ENCODE data around the gene MSRB3. TPM values are rescaled to one million over a fixed set of nuclear protein-coding genes. Genes with fewer than 3 reads are reported as not detected.

The MSRB3 gene
- total and polyA plus RNA-seq, 10 of the 15 experiments (the other 5 are each of a cell fraction or from before 2014, with no cell fraction given), result 0.07 to 2.7 (median 1.3) TPM

DNA sequence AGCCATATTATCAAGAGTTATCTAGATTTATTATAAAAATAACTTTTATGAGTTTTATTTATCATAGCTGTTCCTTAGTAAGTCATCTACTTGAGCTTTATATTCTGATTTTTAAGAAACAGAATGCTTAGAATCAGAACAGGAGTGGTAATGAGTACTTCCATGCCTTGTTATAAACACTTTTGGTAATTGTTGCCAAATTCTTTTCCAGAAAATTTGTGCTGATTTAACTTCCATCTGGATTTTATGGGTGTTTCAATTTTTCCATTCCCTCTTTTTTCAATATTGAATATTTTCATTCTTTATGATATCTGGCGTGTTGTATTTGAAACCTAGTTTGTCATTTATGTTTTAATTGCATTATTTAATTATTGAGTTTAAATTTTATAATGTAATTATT lies 131.2 kb downstream of the MSRB3 start:
- POLR2A ChIA-PET, result no interaction called here
- Histone ChIP-seq H3K27ac (ENCODE audit: control insufficient read depth, insufficient read depth) (no peak overlapping the region), H3K4me3 (no peak overlapping the region), H2AFZ (ENCODE audit: control insufficient read depth, low read depth, low read length) (no peak overlapping the region), H4K20me1 (ENCODE audit: control insufficient read depth, insufficient read depth) (no peaks in the 10 kb centered on the region), H3K79me2 (ENCODE audit: control insufficient read depth, insufficient read depth, low read length) (no peaks in the 10 kb centered on the region), H3K36me3 (ENCODE audit: control insufficient read depth in 2 of 2, insufficient read depth in 2 of 2, low read length in 1 of 2) (no peaks in the 10 kb centered on the region), H3K27me3 (replicated peaks in 1 of 2; ENCODE audit: control insufficient read depth in 2 of 2, insufficient read depth in 2 of 2, low read length in 1 of 2) (no peaks in the 10 kb centered on the region), H3K9ac (ENCODE audit: control insufficient read depth, insufficient read depth, low read length) (no peak overlapping the region), H3K9me3 (replicated peaks; ENCODE audit: control insufficient read depth, insufficient read depth, low read length) (no peaks in the 10 kb centered on the region), H3K4me2 (ENCODE audit: control insufficient read depth, insufficient read depth) (no peak overlapping the region), H3K4me1 (ENCODE audit: control insufficient read depth, insufficient read depth, low read length) (no peaks in the 10 kb centered on the region)
- in situ Hi-C loops (cut with MboI), result no loop called here
- FAIRE-seq, result no peak
- SMC1A ChIA-PET (ENCODE audit: uncharacterized antibody, unreplicated experiment), result no interaction called here
- intact Hi-C loops (cut with micrococcal nuclease; ENCODE audit: unreplicated experiment), result no loop called here
- no peak for ATAC-seq
- RAD21 ChIA-PET (ENCODE audit: unreplicated experiment), result no interaction called here
- DNase-seq (ENCODE audit: low read depth, low spot score), result no peak
- no peak for TF ChIP-seq NRF1 (conservative IDR thresholded peaks at IDR 0.05; ENCODE audit: low read depth, low read length)
- TF ChIP-seq CHD1 (IDR thresholded peaks at IDR 0.05; ENCODE audit: low read depth, low read length), result no peak
- TF ChIP-seq ZNF274 (IDR thresholded peaks at IDR 0.05; ENCODE audit: insufficient read depth, insufficient read length), result no peak
- TF ChIP-seq CHD4 (IDR thresholded peaks at IDR 0.05), result no peak
- TF ChIP-seq, protein P1, sequence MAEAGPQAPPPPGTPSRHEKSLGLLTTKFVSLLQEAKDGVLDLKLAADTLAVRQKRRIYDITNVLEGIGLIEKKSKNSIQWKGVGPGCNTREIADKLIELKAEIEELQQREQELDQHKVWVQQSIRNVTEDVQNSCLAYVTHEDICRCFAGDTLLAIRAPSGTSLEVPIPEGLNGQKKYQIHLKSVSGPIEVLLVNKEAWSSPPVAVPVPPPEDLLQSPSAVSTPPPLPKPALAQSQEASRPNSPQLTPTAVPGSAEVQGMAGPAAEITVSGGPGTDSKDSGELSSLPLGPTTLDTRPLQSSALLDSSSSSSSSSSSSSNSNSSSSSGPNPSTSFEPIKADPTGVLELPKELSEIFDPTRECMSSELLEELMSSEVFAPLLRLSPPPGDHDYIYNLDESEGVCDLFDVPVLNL (IDR thresholded peaks at IDR 0.05; ENCODE audit: low read depth, low read length), result no peak
- no peak for TF ChIP-seq ZNF384 (IDR thresholded peaks at IDR 0.05; ENCODE audit: borderline replicate concordance, low read depth, low read length)
- no peak for TF ChIP-seq DPF2 (IDR thresholded peaks at IDR 0.05)
- TF ChIP-seq KDM1A (IDR thresholded peaks at IDR 0.05; ENCODE audit: borderline replicate concordance), result no peak
- TF ChIP-seq ASH2L (IDR thresholded peaks at IDR 0.05; ENCODE audit: borderline replicate concordance, low read depth), result no peak
- TF ChIP-seq ZBED1 (IDR thresholded peaks at IDR 0.05; ENCODE audit: borderline replicate concordance), result no peak
- TF ChIP-seq SREBF2 (IDR thresholded peaks at IDR 0.05; ENCODE audit: low read length), result no peak
- TF ChIP-seq, protein P2, sequence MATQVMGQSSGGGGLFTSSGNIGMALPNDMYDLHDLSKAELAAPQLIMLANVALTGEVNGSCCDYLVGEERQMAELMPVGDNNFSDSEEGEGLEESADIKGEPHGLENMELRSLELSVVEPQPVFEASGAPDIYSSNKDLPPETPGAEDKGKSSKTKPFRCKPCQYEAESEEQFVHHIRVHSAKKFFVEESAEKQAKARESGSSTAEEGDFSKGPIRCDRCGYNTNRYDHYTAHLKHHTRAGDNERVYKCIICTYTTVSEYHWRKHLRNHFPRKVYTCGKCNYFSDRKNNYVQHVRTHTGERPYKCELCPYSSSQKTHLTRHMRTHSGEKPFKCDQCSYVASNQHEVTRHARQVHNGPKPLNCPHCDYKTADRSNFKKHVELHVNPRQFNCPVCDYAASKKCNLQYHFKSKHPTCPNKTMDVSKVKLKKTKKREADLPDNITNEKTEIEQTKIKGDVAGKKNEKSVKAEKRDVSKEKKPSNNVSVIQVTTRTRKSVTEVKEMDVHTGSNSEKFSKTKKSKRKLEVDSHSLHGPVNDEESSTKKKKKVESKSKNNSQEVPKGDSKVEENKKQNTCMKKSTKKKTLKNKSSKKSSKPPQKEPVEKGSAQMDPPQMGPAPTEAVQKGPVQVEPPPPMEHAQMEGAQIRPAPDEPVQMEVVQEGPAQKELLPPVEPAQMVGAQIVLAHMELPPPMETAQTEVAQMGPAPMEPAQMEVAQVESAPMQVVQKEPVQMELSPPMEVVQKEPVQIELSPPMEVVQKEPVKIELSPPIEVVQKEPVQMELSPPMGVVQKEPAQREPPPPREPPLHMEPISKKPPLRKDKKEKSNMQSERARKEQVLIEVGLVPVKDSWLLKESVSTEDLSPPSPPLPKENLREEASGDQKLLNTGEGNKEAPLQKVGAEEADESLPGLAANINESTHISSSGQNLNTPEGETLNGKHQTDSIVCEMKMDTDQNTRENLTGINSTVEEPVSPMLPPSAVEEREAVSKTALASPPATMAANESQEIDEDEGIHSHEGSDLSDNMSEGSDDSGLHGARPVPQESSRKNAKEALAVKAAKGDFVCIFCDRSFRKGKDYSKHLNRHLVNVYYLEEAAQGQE (IDR thresholded peaks at IDR 0.05; ENCODE audit: low read depth, low read length), result no peak
- TF ChIP-seq, protein P3, sequence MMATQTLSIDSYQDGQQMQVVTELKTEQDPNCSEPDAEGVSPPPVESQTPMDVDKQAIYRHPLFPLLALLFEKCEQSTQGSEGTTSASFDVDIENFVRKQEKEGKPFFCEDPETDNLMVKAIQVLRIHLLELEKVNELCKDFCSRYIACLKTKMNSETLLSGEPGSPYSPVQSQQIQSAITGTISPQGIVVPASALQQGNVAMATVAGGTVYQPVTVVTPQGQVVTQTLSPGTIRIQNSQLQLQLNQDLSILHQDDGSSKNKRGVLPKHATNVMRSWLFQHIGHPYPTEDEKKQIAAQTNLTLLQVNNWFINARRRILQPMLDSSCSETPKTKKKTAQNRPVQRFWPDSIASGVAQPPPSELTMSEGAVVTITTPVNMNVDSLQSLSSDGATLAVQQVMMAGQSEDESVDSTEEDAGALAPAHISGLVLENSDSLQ (IDR thresholded peaks at IDR 0.05), result no peak
- no peak for TF ChIP-seq LARP7 (IDR thresholded peaks at IDR 0.05)
- no peak for TF ChIP-seq IKZF2 (IDR thresholded peaks at IDR 0.05)
- WGBS (ENCODE audit: insufficient coverage, insufficient replicate concordance, low lambda C conversion rate, missing lambda C conversion rate), result 5% methylated on average over 1 of the region's 1 CpG
- CTCF ChIA-PET, result no interaction called here
- BruUV-seq (replicated peaks), result no TSS peak

Data from GM12878 (cell line).